Stimulated activated CD4-positive, alpha-beta T cell treated with anti-CD3 and anti-CD28 coated beads, Interleukin-2, amount 100 ng/mL, for 24 hours (primary cell): Measurements from ENCODE around the gene ACTN1.
"Not testable (repeated sequence)": the region's sequence is repeated elsewhere in the genome, so short reads cannot be mapped to it uniquely, and the experiment has no call there.

Source experiments
- DNase-seq, 2 donors: peaks; one replicate each; pipeline ENCODE4 v3.0.0-alpha.2; 2020

The ACTN1 gene

DNA sequence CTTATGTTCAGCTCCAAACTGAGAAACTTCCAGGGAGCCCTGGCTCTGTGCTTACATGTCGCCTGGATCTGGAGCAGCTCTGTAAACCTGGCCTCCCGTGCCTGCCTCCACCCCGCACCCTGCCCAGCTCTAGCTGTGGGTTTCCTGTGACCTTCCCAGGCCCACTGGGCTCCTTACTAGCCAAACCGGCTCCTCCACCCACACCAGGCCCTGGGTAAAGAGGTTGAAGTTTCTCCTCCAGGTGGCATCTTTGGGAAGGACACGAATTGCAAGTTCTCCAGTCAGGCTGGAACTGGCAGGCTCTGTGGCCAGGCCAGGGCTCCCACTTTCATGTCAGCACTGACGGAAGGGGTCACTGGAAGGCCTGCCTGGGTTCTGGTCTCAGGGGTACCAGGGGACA lies 125.4 kb downstream of the ACTN1 start:
- no peak for DNase-seq

DNA sequence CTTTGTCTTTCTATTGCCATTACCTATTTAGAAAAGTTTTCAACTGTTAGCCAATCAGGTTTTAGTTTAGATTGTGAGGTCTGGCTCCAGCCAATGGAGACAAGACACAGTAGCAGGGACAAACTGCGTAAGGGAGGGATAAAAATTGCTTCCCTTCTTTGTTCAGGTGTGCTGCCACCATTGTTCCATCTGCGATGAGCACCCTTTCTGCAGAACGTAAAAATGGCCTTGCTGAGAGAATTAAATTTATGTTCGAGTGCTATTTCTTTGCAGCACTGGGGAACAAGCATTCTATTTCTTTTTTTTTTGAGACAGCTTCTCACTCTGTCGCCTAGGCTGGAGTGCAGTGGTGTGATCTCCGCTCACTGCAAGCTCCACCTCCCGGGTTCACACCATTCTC lies 126.6 kb downstream of the ACTN1 start:
- DNase-seq: not testable (repeated sequence)

DNA sequence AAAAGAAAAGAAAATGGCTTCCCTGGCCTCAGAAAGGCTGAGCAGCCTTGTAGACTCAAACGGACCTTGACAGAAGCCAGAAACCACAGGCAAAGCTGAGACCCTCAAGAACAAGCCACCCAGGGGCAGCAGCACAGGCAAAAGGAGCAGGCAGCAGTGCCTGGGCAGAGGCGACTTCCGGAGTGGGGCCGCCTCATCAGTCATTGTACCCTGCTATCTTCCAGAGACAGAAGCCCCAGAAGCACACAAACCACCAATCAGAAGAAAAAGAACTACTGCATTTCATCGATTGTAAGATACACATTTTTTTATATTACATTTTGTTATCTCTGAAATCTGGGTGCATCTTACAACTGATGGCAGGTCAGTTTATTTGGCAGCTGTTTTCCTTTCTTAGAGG lies 128.0 kb downstream of the ACTN1 start:
- DNase-seq: no peak

DNA sequence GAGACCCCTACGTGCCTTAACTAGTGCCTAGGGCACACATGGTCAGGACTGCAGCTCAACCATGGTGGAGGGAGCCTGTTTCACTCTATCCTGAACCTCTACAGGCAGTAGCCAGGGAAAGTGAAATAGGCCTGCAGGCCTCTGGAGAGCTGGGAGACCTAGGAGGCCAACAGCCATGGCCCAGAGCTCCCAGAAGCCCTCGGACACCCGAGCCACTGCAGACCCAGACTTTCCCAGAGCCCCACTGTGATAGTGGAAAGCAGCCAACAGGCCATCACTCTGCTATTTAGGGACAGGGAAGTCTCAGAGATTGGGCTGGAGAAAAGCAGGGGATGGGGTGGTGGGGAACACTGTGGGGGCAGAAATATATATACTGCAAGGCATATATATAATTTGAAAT lies 129.7 kb downstream of the ACTN1 start:
- no peak for DNase-seq

DNA sequence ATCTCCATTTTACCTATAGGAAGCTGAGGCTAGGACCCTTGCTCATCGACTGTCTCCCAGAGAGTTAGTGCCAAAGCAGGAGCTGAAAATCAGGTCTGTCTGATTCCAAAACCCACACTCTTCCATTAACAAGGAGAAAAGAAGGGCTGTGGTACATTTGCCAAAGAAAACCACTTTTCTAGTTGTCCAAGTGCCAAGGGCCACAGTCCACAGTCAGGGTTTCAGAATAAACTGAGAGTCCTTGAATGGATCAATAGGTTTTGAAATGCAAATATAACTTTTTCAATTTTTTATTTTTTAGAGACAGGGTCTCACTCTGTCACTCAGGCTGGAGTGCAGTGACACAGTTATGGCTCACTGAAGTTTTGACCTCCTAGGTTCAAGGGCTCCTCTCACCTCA lies 130.8 kb downstream of the ACTN1 start:
- no peak for DNase-seq

DNA sequence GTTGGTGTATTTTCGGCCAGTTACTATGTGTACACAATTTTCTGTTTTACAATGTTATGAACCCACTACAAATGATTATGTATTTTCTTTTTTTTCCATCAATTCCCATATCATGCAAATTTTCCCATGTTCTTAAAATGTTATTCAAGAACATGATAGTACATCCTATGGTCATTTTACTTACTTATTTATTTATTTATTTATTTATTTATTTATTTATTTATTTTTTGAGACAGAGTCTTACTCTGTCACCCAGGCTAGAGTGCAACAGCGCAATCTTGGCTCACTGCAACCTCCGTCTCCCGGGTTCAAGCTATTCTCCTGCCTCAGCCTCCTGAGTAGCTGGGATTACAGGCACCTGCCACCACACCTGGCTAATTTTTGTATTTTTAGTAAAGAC lies 131.5 kb downstream of the ACTN1 start:
- not testable (repeated sequence) for DNase-seq

DNA sequence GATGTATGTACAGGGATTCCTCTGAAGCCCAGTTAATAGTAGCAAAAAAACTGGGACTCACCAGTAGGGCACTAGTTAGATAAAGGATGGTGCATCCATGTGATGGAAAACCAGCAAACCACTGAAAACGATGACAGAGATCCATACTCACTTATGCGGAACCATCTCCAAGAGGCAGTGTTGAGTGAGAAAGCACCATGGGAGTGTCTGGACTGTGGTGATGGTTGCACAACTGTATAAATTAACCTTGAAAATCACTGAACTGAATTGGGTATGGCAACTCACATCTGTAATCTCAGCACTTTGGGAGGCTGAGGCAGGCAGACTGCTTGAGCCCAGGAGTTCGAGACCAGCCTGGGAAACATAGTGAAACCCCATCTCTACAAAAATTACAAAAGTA lies 132.6 kb downstream of the ACTN1 start:
- no peak for DNase-seq

DNA sequence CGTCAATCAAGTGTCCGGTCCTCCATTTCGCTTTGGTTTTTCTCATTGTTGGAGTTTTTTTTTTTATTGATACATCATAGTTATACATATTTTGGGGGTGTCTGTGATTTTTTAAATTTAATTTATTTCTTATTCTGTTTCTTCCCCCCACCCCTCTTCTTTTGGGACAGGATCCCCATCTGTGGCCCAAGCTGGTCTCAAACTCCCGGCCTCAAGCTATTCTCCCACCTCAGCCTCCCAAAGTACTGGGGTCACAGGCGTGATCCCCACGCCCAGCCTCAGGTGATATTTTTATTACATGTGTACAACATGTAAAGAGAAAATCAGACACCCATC lies 134.9 kb downstream of the ACTN1 start:
- no peak for DNase-seq

DNA sequence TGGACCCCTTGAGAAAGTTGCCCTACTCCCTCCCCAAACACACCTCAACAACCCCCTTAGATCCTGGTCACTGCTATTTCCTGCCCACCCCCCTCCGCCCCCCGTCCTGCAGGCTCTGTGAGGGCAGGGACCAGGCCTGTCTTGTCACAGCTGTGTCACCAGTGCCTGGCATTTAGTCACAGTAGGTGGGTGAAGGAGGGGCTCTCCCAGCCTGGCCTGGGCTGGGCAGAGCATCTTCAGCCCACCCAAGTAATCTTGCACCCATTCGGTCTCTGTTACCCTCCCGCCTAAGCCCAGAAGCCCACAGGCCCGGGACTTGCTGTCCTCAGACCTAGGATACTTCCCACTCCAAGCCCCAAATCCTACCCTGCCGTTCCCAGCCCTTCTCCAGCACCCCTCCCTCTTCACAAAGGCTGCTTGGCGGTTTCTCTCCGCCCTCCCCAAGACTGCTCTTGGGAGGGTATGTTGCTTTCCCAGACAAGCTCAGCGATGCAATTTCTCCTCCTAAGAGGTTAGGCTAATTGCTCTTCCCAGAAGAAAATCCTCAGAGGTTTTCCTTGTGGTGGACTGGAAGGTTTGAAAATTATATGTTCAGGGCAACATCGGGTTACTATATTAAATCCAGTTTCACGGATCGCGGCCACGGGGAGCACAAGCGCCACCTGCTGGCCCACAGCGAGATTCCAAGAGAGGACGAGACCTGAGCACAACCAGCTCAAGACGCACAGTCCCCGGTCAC lies 135.5 kb downstream of the ACTN1 start:
- DNase-seq: peak; percentile 81 to 84

DNA sequence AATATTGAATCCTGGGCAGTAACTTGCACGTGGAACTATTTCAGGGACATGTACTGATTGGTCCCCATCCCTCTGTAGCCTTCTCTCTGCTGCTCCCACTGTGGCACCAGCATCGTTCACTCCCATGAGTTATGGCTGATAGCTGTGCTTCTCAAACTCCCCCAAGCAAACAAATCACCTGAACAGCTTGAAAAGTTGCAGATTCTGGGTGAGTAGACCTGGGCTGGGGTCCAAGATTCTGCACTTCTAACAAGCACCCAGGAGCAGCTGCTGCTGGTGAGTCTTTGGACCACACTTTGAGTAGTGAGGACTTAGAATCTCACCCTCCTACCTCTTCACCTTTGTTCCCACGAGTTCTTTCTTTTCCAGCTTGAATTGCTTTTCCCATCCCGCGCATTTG lies 136.8 kb downstream of the ACTN1 start:
- DNase-seq: no peak

DNA sequence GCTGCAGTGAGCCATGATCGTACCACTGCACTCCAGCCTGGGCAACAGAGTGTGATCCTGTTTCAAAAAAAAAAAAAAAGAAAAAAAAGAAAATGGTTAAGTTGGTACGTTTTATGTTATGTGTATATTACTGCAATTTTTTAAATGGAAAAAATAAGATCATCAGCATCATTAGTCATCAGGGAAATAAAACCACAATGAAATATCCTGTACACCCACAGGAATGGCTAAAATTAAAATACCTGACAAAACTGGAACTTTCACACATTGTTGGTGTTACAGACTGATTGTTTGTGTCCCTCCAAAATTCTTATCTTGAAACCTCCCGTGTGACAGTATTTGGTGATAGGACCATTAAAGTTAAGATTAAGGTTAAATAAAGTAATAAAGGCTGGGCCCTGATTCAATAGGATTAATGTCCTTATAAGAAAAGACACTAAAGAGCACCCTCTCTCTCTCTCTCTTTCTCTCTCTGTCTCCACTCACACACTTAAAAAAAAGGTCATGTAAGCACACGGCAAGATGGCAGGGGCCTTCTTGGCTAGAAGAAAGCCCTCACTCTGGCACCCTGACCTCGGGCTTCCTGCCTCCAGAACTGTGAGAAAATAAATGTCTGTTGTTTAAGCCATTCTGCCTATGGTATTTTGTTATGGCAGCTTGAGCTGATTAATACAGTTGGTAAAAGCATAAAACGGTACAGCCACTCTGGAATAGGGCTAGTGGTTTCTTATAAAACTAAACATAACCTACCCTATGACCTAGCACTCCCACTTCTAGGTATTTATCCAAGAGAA lies 137.9 kb downstream of the ACTN1 start:
- no peak for DNase-seq

DNA sequence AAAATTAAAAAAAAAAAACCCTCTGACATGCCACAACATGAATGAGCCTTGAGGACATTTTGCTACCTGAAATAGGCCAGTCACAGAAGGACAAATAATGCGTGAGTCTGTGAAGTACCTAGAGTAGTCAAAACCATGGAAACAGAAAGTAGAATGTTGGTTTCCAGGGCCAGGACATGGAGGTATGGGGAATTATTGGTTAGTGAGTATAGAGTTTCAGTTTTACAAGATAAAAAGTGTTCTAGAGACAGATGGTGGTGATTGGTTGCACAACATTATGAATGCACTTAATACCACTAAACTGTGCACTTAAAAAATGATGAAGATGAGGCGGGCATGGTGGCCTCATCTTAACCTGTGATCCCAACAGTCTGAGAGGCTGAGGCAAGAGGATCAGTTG lies 138.6 kb downstream of the ACTN1 start:
- DNase-seq: no peak

DNA sequence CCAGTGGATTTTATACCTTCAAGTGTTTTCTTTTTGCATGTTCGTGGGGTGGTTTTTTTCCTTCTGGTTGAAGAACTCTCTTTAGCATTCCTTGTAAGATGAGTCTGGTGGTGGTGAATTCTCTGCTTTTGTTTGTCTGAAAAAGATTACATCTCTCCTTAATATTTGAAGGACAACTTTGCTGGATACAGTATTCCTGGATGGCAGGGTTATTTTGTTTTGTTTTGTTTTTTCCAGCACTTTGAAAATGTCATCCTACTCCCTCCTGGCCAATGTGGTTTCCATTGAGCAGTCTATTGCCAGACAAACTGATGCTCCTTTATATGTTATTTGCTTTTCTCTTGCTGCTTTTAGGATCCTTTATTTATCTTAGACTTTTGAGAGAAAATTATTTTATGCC lies 143.0 kb downstream of the ACTN1 start:
- no peak for DNase-seq

DNA sequence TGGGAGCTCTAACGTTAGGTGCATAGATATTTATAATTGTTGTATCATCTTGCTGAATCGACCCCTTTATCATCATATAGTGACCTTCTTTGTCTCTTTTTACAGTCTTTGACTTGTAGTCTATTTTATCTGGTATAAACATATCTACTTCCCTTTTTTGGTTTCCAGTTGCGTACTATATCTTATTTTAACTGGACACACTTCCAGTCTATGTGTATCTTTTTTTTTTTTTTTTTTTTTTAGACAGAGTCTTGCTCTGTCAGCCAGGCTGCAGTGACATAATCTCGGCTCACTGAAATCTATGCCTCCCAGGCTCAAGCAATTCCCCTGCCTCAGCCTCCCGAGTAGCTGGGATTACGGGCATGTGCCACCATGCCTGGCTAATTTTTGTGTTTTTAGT lies 144.3 kb downstream of the ACTN1 start:
- no peak for DNase-seq

DNA sequence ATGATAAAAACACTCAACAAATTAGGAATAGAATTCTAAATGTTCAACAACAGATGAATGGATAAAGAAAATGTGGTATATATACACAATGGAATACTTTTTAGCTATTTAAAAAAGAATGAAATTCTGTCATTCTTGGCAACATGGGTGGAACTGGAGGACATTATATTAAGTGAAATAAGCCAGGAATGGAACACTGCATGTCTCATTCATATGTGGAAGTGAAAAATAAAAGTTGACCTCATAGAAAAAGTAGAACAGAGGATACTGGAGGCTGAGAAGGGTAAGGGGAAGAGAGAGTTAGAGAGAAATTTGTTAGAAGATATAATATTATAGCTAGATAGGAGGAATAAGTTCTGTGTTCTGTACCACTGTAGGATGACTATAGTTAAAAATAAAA lies 150.4 kb downstream of the ACTN1 start:
- no peak for DNase-seq

DNA sequence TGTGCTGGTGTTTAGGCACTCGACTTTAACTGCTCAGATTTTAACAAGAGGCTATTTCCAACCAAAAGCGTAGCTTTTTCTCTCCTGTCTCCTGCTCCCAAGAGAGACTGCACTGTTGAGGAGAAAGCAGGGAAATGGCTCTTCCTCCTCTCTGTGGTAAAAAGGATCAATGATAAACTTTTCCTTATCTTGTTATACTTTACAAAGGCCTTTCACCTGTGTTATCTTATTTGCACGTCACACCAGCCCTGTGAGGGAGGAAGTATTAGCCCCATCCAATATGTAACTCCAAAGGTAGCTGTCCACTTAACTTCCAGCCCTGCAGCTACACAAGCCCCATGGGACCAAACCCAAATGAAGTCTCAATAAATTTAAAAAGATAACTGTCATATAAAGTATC lies 153.4 kb downstream of the ACTN1 start:
- no peak for DNase-seq

DNA sequence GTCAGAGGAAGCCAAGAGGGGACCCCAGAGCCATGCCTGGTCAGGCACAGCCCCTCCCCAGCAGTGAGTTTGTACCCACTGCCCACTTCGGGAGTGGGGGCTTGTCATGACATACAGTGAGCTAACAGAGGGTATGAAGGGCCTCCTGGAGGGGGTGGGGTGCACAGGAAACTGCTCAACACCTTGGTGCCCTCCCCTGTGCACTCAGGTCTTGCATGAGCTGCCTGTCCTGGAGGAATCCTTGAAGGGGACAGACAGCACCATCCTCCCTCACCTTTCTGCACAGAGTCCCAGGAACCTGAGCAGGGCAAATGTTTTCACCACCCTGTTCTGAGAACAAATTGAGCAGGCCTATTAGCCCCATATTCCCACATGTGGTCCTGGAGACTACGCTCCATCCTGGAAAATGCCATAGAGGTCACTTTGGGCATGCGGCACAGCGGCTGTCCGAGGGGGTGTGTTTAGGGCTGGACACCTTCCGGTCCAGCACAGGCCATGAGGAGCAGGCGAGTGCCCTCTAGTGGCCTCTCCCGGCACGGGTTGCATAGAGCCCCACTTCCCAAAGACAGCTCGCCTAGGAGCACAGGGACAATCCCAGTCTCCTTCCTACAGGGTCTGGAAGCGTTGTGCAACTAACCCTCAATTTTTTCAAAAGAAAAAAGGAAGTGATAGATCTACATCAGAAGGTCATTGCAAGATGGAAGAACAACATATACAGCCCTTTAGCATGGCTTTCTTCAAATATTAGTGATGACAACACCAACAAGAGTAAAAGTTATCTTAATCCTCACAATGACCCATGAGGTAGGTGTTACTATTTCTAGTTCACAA lies 154.4 kb downstream of the ACTN1 start:
- peak; percentile 54 to 67 for DNase-seq

DNA sequence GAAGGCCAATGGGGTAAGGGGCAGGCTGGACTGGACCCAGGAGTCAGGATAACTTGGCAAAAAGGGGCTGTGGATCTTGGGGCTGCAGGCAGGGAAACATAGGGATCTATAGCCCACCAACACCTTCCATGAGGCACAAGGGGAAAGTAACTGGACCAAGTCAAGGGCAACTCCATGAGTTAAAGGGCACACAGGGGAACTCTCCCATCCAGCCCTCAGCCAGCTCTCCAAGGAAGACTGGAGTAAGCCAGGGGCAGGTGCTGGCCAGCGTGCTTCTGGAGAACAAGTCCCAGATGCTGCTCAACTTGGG lies 154.9 kb downstream of the ACTN1 start:
- no peak for DNase-seq
